Stimulated activated CD4-positive, alpha-beta T cell treated with anti-CD3 and anti-CD28 coated beads, Interleukin-1b, Interleukin-23, amount 100 ng/mL, for 48 hours (primary cell): Measurements from ENCODE around the gene NHP2.
"Not testable (repeated sequence)": the region's sequence is repeated elsewhere in the genome, so short reads cannot be mapped to it uniquely, and the experiment has no call there.

Experiments
- DNase-seq: peaks from one replicate; pipeline ENCODE4 v3.0.0-alpha.2; 2020

NHP2 gene

DNA sequence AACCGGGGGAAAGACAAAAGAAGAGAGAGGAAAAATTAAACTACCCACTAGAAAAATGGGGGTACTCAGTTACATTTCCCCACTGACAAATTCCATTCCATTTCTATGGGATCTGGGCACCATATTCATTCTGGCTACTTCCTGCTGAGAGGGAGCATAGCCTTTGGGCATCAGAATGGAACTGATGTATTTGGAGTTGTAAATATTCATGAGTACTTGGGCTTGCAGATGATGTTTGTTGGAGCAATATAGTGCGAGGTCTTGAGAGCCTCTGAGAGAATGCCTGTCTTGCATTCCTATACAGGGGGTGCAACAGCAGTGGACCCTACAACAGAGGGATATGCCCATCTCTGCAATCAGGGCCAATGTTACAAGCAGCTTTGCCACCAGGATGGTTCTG lies 16.8 kb upstream of the NHP2 start:
- DNase-seq = no peak

DNA sequence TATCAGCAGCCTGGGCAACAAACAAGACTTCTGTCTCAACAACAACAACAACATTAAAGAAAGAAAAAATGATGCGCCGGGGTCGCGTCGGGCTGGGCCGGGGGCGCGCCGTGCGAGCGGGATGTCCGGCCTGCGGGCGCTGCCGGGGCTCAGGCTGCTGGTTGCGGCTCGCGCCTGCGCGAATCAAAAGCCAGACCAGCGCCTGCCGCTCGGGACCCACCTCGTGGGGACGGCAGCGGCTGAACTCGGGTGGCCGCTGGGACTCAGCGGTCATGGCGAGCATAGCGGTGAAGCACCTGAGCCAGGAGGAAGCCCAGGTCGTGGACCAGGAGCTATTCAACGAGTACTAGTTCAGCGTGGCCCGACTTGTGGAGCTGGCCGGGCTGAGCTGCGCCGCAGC lies 11.9 kb upstream of the NHP2 start:
- DNase-seq = no peak

DNA sequence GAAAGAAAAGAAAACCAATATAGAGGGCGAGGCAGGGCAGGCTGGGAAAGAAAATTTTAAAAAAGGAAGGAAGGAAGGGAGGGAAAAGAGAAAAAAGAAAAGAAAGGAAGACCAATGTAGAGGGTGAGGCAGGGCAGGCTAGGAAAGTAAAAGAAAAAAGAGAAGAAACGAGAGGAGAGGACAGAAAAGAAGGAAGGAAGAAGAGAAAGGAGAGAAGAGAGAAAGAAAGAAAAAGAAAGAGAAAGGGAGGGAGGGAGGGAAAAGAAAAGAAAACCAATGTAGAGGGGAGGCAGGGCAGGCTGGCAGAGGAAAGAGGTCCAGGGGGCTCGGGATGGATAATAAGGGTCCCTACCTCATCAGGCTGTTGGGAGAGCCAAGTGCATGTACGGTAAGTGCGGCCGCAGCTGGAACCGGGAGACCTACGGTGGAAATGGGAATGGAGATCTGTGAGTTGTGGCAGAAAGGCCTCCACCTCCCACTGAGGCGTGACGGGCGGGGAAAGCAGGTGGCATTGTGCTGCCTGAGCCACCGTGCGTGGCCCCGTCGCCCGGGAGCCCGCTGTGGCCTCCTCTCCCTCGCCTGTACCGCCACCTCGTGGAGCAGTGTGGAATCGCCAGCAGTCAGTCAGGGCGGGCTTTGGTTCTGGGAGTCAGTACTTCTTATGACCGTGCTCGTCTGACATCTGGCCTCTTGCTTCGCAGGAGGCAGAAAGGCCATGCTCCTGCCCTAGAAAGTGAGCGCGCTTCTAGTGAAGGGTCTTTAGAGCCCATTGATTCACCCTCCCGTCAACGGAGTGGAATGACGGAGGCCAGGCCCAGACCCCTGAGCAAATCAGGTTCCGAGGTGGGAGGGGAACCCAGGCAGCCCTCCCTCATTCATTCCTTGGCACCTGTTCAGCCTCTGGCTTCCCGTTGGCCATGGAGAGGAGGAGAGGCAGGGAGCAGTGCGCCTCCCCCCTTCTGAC lies 10.4 kb upstream of the NHP2 start:
- peak; percentile 91 for DNase-seq

DNA sequence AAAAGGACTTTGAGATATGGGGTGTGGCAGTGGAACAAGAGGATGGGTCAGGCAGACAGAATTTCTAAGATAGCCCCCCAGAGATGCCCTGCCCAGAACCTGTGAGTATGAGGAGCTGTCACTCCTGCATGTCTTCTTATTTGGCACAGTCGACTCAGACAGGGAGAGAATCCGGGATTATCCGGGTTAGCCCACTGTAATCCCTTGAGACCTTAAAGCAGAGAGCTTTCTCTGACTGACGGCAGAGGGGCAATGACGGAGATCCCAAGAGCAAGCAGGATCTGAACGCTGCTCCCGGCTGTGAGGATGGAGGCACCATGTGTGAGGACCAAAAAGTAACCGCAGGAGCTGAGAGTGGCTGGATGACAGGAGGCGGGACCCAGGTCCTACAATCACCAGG lies 8.8 kb upstream of the NHP2 start:
- no peak for DNase-seq

DNA sequence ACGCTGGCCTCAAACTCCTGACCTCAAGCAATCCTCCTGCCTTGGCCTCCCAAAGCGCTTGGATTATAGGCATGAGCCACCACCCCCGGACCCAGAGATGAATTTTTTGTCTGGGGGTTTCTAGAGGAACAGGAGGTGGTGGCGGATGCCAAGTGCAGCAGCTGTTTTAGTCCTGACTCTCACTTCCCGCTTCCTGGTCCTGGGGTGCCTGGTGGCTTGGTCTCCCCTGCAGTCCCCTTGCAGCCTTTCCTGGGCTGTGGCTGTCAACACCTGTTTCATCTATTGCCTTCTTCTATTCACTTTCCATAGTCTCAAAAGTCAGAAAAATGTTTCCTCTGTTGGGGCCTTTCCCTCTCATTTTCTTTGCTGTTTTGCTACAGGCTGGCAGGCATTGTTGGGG lies 6.5 kb upstream of the NHP2 start:
- no peak for DNase-seq

DNA sequence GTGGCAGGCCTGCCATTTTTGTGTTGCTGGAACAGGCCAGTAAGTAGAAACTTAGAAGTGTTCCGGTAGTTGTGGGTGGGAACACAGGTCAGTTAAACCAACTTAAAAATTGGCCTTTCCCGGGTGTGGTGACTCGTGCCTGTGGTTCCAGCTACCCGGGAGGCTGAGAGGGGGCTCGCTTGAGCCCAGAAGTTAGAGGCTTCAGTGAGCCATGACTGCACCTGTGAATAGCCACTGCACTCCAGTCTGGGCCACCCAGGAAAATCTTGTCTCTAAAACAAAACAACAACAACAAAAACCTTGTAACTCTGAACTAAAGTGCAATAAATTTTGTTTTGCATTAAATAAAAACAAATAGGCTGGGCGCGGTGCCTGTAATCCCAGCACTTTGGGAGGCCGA lies 1.4 kb upstream of the NHP2 start:
- no peak for DNase-seq

DNA sequence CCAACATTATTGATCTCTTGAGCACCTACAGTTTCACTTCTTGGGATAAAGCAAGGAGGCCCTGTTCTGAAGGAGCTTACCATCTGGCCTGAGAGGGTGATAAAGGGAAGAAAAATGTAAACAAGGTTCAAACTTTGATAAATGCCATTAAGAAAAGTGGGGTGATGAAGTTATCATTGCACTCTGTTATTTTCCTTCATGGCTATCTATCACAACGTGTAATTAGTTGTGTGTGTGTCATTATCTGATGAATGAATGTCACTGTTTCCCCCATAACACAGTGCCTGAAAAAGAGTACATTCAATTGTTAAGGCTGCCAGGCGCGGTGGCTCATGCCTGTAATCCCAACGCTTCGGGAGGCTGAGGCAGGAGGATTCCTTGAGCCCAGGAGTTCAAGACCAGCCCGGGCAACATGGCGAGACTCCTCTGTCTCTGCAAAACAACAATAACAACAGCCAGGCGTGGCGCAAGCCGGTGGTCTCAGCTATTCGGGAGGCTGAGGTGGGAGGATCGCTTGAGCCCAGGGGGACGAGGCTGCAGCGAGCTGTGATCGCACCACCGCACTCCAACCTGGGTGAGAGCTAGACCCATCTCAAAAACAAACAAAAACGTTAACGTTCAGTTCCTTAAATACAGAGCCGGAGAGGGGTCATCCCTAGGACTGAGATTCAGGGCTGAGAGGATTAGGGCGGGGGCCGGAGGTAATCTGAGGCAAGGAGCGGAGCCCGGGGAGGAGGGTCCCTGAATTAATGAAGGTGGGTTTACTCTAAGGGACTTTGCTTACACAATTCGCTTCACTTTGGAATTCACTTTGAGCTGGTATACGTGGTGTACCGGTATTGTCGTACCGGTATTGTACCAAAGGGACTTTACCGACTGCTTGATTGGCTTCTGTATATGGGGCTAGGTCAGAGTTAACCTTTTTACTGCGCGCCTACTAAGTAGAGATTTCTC lies 917 bp downstream of the NHP2 start:
- DNase-seq = no peak

DNA sequence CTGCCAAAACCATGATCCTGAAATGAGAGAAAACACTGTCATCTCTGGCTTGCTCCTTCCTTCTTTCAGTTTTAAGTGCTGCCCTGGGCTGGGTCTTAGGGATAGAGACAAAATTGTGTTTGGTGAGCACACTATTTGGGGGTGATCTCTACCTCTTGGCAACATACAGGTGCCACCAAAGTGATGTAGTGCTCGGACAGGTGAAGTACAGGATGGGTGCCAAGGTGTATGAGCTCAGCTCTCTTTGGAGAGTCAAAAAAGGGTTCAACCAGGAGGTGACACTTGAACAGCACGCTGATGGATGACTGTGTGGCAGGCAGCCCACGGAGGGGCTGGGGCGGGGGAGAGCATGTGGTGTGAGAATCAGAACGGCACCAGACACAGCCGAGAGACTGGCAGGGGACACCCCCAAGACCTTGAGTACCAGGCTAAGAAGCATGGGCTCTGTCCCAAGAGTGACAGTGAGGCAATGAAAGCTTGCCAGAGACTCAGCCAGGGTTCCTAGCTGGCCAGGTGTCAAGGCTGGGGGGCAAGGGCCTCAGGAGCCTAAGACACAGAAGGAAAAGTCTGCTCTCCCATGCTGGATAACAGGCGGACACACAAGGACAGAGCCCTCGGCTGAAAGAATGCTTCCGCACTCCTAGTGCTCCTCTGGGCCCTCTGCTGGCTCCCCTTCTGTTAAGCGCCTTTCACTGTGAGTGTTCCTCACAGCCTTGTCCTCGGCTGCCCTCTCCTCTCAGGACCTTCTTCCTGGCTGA lies 2.5 kb downstream of the NHP2 start:
- DNase-seq = no peak

DNA sequence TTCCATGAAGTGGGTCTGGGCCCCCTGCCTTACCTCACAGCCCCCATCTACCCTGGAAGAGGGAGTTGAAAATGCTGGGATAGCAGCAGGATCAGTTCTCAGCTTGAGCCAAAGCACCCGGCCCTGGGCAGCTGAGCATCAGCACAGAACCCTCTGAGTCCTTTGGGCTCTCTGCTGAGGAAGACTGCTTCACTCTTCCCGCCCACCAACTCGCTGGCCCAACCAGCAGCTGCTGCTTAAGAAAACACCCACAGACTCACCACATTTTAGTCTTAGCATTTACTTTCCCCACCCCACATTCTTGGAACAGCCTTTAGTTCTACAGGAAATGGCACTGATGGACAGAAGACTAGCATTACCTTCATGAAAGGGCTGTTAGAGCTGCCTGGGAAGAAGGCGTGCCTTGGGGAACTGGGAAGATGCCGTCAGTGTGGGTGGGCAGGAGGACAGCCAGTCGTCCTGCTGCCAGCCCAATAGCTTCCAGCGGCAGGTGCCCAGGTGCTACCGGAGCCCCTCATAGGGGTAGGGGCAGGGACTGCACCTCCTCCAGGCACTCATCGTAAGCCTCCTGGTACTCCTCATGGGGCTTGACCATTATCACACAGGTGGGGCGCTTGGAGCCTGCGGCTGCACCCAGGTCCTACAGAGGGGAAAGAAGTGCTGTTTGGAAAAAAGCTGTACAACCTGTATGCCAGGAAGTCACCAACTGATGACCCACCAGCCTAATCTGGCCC lies 4.3 kb downstream of the NHP2 start:
- no peak for DNase-seq

DNA sequence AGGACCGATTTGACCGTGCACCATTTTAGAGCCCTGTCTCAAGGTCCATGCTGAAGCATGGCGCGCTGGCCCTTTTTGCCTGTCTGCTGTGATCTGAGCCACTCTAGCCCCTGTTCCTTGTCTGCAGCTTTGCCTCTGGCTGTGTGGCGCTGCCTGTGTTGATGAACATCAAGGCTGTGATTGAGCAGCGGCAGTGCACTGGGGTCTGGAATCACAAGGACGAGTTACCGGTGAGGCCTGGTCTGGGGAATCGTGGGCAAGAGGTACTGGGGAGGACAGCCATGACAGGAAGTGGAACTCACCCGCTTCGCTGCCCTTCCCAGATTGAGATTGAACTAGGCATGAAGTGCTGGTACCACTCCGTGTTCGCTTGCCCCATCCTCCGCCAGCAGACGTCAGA lies 6.3 kb downstream of the NHP2 start:
- no peak for DNase-seq

DNA sequence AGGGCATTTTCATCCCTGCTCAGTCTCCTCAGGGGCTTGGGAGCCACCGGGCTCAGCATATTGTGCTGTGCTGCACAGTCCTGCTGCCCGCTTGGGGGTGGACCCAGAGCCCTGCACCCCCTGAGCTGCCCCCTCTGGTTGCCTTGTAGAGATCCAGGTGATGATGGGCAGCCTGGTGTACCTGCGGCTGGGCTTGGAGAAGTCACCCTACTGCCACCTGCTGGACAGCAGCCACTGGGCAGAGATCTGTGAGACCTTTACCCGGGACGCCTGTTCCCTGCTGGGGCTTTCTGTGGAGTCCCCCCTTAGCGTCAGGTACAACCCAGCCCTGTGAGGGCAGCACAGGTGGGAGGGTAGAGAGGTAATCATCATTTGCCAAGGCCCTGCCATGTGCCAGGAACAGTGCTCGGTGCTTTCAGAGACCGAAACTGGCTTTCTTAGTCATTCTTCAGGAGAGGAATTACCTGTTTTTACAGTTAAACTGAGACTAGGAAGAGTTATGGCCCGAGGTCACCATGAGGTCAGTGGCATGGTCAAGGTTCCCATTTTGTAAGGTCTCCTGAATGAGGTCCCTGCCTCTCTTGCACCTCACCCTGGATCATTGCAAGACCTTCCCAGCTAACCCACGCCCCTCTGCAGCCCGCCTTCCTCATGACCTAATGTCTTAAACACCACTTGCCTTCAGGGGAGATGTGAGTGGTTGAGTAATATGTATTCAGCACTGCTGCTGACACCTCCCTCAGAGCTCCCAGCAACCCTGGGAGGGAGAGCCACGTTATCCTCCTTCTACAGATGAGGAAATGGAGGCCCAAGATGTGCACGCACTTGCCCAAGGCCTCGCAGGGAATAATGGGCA lies 7.5 kb downstream of the NHP2 start:
- DNase-seq = peak; percentile 65

DNA sequence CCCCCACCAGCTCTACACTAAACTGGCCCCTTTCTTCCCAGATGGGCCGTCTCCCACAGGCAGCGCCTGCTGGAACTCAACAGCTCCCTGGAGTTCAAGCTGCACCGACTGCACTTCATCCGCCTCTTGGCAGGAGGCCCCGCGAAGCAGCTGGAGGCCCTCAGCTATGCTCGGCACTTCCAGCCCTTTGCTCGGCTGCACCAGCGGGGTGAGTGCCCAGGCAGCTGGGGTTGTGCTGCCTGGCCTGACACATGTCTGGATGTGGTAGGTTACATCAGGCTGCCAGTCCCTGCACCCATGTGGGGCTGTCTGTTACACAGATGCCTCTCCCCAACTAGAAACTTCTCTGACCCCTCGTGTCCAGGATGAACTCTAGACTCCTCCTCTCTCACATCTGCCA lies 9.8 kb downstream of the NHP2 start:
- no peak for DNase-seq

DNA sequence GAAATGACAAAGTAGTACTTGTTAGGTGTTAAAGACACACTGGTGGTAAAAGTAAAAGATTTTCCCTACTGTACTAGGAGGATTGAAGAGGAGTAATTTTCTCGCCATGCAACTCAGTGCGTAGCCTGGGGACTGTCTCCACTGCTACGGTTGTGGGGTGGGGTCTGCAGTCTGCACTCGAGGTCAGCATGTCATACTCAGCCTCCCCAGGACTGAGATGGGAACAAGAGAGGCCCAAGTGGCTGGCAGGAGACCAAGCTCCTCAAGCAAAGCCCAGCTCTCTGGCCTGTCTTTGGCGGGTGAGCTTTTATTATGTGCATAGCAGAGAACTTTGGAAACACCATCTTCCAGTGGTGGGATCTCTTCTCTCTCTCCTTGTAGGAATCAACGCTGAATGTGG lies 10.4 kb downstream of the NHP2 start:
- no peak for DNase-seq

DNA sequence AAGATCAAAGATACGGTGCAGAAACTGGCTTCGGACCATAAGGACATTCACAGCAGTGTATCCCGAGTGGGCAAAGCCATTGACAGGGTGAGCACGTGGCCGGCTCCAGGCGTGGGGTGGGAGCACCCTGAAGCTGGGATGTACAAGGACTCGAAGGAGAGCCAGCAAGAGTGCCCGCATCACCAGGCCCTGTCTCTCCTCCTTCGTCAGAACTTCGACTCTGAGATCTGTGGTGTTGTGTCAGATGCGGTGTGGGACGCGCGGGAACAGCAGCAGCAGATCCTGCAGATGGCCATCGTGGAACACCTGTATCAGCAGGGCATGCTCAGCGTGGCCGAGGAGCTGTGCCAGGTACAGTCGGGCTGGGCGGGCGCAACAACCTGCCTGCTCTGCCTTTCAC lies 11.0 kb downstream of the NHP2 start:
- DNase-seq = no peak

DNA sequence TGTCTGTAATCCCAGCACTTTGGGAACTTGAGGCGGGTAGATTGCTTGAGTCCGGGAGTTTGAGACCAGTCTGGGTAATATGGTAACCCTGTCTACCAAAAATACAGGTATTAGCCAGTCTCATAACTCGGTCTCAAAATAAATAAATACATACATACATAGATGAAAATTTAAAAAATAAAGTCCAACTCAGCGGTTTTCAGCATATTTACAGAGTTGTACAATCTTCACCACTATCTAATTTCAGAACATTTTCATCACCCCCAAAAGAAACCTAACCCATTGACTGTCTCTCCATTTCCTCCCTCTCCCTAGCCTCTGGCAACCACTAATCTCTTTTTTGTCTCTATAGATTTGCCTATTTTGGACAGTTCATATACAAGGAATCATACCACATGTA lies 12.1 kb downstream of the NHP2 start:
- no peak for DNase-seq

DNA sequence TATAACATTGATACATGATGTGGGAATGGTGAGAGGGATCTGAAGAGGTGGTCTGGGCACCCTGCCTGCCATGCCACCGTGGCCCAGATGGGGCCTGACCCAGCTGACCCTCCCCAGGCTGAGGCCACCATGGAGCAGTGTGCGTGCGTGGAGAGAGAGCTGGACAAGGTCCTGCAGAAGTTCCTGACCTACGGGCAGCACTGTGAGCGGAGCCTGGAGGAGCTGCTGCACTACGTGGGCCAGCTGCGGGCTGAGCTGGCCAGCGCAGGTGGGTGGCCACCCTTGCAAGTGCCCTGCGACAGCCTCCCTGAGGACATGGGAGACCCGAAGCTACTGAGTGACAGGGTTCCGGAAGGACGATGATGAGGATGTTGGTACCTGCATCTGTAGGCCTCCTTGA lies 15.7 kb downstream of the NHP2 start:
- DNase-seq = no peak

DNA sequence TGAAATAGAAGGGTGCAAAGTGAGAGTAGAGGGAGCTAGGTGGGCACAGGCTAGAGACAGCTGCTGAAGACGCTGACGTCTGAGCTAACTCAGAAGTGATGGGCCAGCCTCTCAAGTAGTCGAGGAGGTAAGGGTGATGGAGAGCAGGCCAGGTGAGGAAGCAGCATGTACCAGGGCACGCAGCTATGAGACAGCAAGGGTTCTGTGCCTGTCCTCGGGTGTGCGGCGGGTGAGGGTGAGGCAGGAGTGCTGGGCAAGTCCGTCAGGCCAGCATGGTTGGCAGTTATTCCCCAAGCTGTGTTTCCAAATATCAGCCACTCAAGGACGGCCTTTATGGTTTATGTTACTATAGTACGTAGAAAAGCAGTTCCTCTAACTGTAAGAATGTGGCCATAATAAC lies 16.7 kb downstream of the NHP2 start:
- no peak for DNase-seq

DNA sequence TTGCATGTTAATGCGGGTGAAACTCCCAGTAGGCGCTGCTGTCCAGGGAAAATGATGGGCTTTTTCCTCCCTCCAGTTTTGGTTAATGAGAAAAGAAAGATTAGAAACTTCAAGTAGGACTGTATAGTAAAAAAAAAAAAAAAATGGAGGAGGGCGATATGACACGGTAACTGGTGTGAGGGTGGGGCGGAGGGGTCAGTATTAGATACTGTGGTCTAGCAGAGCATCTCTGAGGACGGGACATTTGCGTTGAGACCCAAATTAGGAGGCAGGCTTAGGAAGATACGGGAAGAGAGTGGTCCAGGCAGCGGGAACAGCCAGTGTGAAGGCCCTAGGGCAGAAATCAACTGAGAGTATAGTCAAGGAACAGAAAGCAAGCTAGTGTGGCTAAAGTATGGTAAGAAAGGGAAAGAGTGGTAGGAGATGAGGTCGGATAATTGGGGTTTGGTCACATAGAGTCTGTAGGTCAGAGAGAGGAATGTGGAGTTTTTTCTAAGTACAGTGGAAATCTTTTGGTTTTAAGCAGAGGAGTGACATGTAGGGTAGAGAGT lies 22.2 kb downstream of the NHP2 start:
- DNase-seq = no peak

DNA sequence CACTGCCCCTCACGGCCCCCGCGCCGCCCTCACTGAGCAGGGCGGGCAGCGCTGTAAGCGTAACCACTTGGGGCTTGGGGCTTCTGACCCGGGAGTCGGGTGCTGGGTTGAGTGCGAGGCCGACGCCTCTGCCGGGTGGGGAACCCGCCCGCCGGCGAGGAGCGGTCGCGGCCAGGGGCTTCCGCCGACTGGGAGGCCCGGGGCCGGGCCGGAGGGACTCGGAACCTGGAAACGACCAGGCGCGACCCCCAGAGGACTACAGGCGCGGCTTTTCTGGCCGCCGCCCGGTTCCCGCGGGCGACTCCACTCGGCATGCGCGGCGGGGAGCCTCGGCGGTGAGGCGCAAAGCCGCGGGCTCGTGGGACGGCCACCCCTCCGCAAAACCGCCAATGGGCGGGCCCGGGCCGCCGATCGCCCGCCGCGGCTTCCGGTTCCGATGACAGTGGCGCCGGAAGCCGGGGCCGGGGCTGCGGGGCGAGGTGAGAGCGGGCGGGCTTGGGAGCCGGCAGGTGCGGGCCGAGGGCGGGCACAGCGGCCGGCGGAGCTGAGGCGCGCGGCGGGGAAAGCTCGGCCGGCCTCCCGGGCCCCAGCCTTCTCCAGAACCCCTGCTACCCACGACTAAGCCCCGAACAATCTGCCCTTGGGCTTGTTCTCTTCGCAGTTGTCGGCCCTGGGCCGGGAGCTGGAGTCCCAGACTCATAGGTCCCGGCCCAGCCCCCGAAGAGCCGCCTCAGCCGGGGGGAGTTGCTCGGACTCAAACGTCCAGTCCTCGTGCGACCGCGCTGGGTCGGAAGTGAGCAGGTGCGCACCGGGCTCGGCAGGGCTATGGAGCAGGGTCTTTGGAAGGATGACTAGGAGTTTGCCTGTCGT lies 22.9 kb downstream of the NHP2 start, which contains the start of gene RMND5B:
RMND5B (plus strand) TSS at position 439 of the 870 bp plus-strand sequence. CDS start 7,106 bp downstream, outside the sequence.
- peak; percentile 83 for DNase-seq

DNA sequence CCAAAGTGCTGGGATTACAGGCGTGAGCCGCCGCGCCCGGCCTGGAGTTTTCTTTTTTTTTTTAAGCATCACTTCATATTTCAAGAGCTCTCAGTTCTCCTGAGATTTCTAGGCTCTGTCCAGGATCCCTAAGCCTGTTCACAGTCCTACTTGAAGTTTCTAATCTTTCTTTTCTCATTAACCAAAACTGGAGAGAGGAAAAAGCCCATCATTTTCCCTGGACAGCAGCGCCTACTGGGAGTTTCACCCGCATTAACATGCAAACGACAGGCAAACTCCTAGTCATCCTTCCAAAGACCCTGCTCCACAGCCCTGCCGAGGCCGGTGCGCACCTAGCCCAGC lies 23.5 kb downstream of the NHP2 start:
- not testable (repeated sequence) for DNase-seq
